T47D (cell line): ENCODE data around the gene PSD4.

Experiments used
- DNase-seq, 2 experiments: peaks; one replicate each; pipeline versions ENCODE4 v3.0.0 to v3.0.0-alpha.2; 2011 to 2012; ENCODE audit warnings: low read depth in 1 of 2, low spot score in 1 of 2
- JUND ChIP-seq: IDR thresholded peaks from 2 replicates; pipeline ENCODE4 v1.6.1; 2012; ENCODE audit warnings: low read depth
- in situ Hi-C: cut with HindIII; loops from 2 replicates; pipeline ENCODE4 v1.10.0; 2016; ENCODE audit warnings: low sequenced_read_pairs, low pct_unique_long_range_greater_than_20kb

The PSD4 gene

DNA sequence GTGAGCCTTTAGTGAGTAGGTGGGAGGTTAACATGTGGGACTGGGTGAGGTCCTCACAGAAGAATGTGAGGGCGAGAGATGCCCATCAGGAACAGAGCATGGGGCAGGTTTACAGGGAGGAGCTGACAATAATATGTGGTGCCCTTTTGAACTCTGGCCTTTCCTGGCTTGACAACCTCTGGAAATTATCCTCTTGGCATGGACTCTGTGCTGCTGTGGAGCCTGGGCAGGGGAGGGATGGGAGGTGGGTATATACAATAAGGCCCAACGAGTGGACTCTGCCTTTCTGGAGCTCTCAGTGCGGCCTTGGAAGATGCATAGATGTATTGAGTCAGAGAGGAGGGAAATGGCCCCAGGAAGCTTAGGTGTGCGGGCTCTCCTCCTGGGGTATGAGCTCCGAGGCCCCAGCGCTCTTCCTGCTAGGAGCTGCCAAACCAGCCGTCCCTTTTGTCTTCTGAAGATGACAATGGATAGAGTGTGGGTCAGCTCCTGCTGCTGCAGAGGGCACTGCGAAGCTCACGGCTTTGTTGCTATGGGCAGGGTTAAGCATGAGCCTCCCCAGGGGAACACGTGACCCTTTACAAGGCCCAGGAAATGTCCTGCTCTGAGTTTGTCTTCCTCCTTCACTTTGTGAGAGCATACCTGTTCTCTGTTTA, 8.7 kb upstream of the PSD4 start:
- peak in 1 of 2 experiments; percentile 18 for DNase-seq
- no peak for TF ChIP-seq JUND

DNA sequence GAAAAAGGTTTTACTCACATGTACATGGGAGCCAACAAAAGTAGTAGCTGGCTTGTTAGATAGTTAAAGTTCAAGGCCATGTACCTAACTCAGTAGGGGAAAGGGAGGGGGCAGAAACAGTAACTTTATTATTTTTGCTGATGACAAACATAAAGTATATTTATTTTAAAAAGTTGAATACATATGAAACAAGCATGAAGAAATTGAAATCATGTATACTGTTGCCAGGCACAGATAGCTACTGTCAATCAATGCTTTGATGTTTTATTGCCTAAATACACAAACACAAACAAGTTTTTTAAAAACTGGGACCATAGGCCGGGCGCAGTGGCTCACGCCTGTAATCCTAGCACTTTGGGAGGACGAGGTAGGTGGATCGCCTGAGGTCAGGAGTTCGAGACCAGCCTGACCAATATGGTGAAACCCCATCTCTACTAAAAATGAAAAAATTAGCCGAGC, 7.6 kb upstream of the PSD4 start:
- no peak for TF ChIP-seq JUND
- in situ Hi-C loops, result no loop called here
- no peak for DNase-seq

More for the DNA sequence above, 8.7 kb upstream of the PSD4 start:
- in situ Hi-C loops, result no loop called here

DNA sequence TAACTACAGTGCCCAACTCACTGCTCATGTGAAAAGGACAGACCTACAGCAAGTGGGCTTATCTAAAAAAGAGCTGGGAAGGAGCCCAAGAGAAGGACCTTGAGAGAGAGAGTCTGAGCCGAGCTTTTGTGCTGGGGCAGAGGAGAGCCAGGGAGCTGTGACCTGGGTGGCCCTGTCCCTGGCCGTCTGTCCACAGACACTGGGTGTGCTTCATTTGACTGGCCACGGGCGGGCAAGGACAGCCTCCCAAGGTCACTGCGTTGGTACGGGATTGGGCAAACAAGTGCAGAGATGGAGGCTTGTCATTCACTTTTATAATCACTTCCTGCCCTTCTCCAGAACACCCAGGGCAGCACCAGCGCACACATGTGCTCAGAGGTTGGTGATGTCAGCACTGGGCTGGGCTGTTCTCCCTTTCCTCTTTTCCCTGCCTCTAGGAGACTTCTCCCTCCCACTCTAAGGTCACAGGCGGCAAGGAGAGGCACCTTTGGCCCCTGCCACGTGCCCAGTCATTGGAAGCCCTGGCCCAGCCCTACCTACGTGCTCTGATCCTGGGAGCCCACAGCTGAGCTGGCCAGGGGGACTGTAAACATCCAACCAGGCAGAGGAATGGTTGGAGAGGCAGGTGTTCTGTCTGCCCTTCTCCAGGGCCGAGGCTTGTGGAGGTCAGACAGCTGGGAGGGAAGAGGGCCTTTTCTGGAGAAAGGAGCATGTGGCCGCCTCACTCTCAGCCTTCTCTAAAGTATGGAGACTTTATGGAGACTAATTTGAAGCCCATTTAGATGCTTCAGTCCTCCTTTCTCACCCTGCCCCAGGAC, 6.4 kb upstream of the PSD4 start:
- TF ChIP-seq JUND, result no peak
- in situ Hi-C loops, result no loop called here
- DNase-seq, result no peak

- in situ Hi-C loops, result no loop called here
- no peak for TF ChIP-seq JUND
- DNase-seq, result no peak
Observed at GRCh38 chr2:113167962-113168340, 5.8 kb upstream of the PSD4 start.

GRCh38 chr2:113169002-113169530, 4.7 kb upstream of the PSD4 start:
- TF ChIP-seq JUND, result no peak
- DNase-seq, result no peak
- in situ Hi-C loops, result no loop called here

- TF ChIP-seq JUND, result no peak
- DNase-seq, result no peak
- in situ Hi-C loops, result no loop called here
Observed at GRCh38 chr2:113169586-113169985, 4.2 kb upstream of the PSD4 start.

DNA sequence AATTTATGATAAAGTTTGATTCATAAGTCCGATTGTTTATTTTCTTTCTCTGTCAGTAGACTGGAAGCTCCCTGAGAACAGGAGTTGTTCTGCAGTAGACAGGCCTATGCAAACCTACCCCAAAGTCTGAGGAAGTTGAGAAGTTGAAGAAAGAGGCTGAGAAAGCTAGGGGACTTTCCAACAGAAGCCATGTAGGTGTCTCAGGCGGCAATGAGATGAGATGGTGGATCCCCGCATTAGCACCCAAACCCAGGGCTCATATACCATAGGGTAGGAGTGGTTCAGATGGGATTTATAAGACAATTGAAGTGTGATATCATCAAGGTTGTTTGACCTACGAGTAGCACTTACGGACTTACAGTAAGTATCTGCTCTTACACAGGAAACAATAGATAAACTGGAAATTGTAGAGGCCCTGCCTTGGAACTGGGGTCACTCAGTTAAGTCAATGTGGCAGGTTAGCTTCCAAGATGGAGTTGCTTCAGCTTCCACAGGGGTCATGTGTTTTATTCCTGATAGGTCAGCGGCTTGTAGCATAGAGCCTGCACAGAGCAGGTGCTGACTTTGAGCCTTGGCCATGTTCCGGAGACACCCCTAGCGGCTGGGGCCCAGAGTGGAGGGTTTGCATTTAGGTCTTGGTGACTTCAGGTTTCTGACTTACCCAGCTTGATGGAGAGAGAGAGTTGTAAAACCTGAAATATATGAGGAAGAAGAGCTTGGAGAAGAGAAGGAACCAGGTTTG, 2.3 kb upstream of the PSD4 start:
- no peak for TF ChIP-seq JUND
- in situ Hi-C loops, result no loop called here
- DNase-seq, result no peak

DNA sequence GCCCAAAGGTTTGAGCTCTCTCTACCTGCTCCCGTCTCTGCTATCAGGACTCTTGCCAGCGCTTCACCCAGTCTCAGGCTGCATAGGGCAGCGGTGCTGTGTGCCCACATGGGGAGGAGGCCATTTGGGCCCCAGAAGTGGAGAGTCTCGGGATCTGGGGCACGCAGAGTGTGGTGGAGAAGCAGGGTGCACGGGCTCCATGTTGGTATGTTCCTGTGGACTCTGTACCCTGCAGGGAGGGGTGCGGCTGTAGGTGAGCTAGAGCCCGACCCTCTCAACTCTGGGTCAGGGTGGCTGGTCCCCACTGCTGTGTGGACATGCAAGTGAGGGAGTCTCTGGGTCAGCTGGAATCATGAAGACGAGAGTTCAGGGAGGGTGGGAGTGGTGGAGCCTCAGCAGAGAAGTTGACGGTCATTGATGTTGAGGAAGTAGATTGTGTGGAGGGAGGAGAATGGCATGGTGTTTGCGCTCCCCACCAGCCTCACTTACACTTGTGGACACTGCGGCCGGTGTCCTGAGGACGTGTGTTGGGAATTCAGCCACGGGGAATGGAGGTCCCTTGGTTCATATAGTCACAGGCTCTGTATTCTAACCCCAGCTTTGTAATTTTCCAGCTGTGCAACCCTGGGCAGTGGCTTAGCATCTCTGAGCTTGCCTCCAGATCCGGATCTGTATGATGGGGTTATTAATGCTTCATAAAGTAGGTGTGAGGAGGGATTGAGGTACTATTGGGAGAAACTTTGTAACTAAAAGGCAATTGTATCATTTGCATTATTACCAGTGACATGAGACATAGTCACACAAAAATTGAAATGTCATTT, 840 bp upstream of the PSD4 start:
- no peak for TF ChIP-seq JUND
- DNase-seq, result no peak
- in situ Hi-C loops, result no loop called here

- TF ChIP-seq JUND, result no peak
- DNase-seq, result no peak
- in situ Hi-C loops, result no loop called here
Observed at GRCh38 chr2:113174376-113174750, 592 bp downstream of the PSD4 start.

DNA sequence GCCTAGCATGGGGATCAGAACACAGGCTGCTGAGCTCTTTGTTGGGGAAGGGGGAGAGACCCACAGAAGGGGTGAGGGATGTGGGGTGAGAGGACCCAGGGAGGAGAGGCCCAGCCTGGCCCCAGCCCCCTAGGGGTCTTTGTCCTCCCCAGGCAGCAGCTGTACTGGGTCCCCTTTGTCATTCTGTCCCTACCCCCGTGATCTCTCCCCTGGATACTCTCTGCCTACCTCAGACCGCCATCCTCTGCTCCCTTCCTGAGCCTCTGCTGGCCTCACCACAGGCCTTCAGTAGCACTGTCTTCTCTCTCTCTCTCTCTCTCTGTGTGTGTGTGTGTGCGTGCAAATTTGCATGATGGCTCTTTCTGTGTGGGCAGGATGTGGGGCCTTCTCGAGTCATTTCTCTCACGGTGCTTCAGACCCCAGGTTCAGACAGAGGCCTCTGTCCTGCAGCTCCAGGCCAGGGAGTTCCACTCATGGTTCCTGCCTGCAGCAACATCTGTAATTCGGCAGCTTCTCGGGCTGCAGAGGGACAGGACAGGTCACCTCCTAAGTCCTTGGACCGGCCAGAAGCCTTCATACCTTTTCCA, 1.4 kb downstream of the PSD4 start:
- no peak for DNase-seq
- in situ Hi-C loops, result no loop called here
- no peak for TF ChIP-seq JUND

GRCh38 chr2:113175736-113176695, 2.2 kb downstream of the PSD4 start:
- TF ChIP-seq JUND, result no peak
- no peak for DNase-seq
- in situ Hi-C loops, result no loop called here
